Caki2 (cell line): ENCODE data around the gene SNAPC4. TPM values are rescaled to one million over a fixed set of nuclear protein-coding genes. Genes with fewer than 3 reads are reported as not detected.
"Not testable (repeated sequence)": the region's sequence is repeated elsewhere in the genome, so short reads cannot be mapped to it uniquely, and the experiment has no call there.

Source experiments
- DNase-seq: peaks from one replicate; pipeline ENCODE4 v3.0.0-alpha.2; 2015; ENCODE audit warnings: low read depth
- in situ Hi-C: cut with HindIII; loops from 2 replicates; pipeline ENCODE4 v1.10.0; 2016; ENCODE audit warnings: low sequenced_read_pairs, low pct_unique_long_range_greater_than_20kb, mixed read lengths
- total RNA-seq: library from RNA; depleted of rRNA; stranded (reverse); fragments of >200 nt; shearing (Covaris generic); gene quantifications from 2 replicates; pipeline ENCODE4 v1.2.3, GENCODE V29; 2014; ENCODE audit warnings: low replicate concordance; rRNA removed

Gene SNAPC4
- total RNA-seq, 1 experiment from 2014 or later: 5.6 TPM

- in situ Hi-C loops, DNase-seq: not testable (repeated sequence)
These were observed 48.1 kb downstream of the SNAPC4 start for GRCh38 chr9:136351868-136352267.

- DNase-seq: no peak
- in situ Hi-C loops: no loop called here
These were observed 48.6 kb downstream of the SNAPC4 start for GRCh38 chr9:136351252-136351800.

Other genes starting within 250 kb of the SNAPC4 start
- gene LHX3, start 195.0 kb downstream of the SNAPC4 start, total RNA-seq: not detected in 2 replicates
- 16.4 and 39.3 TPM in 2 replicates for gene QSOX2, start 154.4 kb downstream of the SNAPC4 start, total RNA-seq
- 0.41 TPM in 1 of 2 replicates, not detected in the other for gene CCDC187, start 96.1 kb downstream of the SNAPC4 start, total RNA-seq
- gene GPSM1, start 72.6 kb downstream of the SNAPC4 start, total RNA-seq: 23.5 and 29.9 TPM in 2 replicates
- gene DNLZ, start 36.4 kb downstream of the SNAPC4 start, total RNA-seq: 26.9 and 37.8 TPM in 2 replicates
- 2.7 and 2.9 TPM in 2 replicates for gene CARD9, start 26.5 kb downstream of the SNAPC4 start, total RNA-seq
- gene ENTR1, start 10.4 kb upstream of the SNAPC4 start, total RNA-seq: 58.2 and 79.3 TPM in 2 replicates
- 41.4 and 43.5 TPM in 2 replicates for gene PMPCA, start 10.5 kb upstream of the SNAPC4 start, total RNA-seq
- 6.3 and 7.7 TPM in 2 replicates for gene INPP5E, start 39.7 kb upstream of the SNAPC4 start, total RNA-seq
- 4.4 and 5.4 TPM in 2 replicates for gene SEC16A, start 82.9 kb upstream of the SNAPC4 start, total RNA-seq
- 7.2 and 7.9 TPM in 2 replicates for gene NOTCH1, start 145.9 kb upstream of the SNAPC4 start, total RNA-seq